GM23338 (cell line): ENCODE data around the gene NAALADL2. TPM values are rescaled to one million over a fixed set of nuclear protein-coding genes. Genes with fewer than 3 reads are reported as not detected.

ENCODE experiments used
- ATAC-seq: fragments of 200-7000 bp; cut with Tn5 transposase; 3 replicates; pipeline ENCODE4 v1.9.1; 2020
- DNase-seq: peaks from one replicate; pipeline ENCODE4 v3.0.0-alpha.2; 2015; ENCODE audit warnings: low spot score
- H2AFZ ChIP-seq: fragments of 200-600 bp; sonication (generic); 2 replicates; pipeline ENCODE4 v1.8.0; 2016; ENCODE audit warnings: antibody characterized with exemption, mild to moderate bottlenecking, moderate library complexity
- H3F3A ChIP-seq: fragments of 200-600 bp; sonication (generic); replicated peaks from 2 replicates; pipeline ENCODE4 v1.8.0; 2017; ENCODE audit warnings: antibody characterized with exemption, mixed run types, low read depth
- H3K27ac ChIP-seq: fragments of 200-600 bp; sonication (generic); 2 replicates; pipeline ENCODE4 v1.6.1; 2016; ENCODE audit warnings: low read depth
- H3K27me3 ChIP-seq: fragments of 200-600 bp; sonication (generic); 2 replicates; pipeline ENCODE4 v1.8.0; 2016; ENCODE audit warnings: mild to moderate bottlenecking, mixed run types, moderate library complexity; ENCODE audit not compliant: insufficient read depth
- H3K36me3 ChIP-seq: fragments of 200-600 bp; sonication (generic); 2 replicates; pipeline ENCODE4 v1.8.0; 2016; ENCODE audit warnings: mild to moderate bottlenecking; ENCODE audit not compliant: insufficient read depth
- H3K4me1 ChIP-seq: fragments of 200-600 bp; sonication (generic); 2 replicates; pipeline ENCODE4 v1.8.0; 2016; ENCODE audit warnings: mild to moderate bottlenecking, moderate library complexity; ENCODE audit not compliant: insufficient read depth
- H3K4me2 ChIP-seq: fragments of 200-600 bp; sonication (generic); 2 replicates; pipeline ENCODE4 v1.7.1; 2017; ENCODE audit warnings: mixed run types
- H3K4me3 ChIP-seq: fragments of 200-600 bp; sonication (generic); 2 replicates; pipeline ENCODE4 v1.6.1; 2016; ENCODE audit warnings: mixed run types
- H3K79me2 ChIP-seq: fragments of 200-600 bp; sonication (generic); replicated peaks from 2 replicates; pipeline ENCODE4 v1.8.0; 2017; ENCODE audit warnings: mild to moderate bottlenecking; ENCODE audit not compliant: insufficient read depth
- H3K9me2 ChIP-seq: fragments of 200-600 bp; sonication (generic); 2 replicates; pipeline ENCODE4 v1.8.0; 2017; ENCODE audit not compliant: insufficient read depth
- H4K20me1 ChIP-seq: fragments of 200-600 bp; sonication (generic); replicated peaks from 2 replicates; pipeline ENCODE4 v1.8.0; 2017; ENCODE audit warnings: mild to moderate bottlenecking; ENCODE audit not compliant: insufficient read depth
- H3K27ac Mint-ChIP-seq: 2 replicates; pipeline ENCODE4 v1.8.0; 2020; ENCODE audit warnings: inconsistent platforms, mild to moderate bottlenecking, moderate library complexity, mixed read lengths
- H3K27me3 Mint-ChIP-seq: 3 replicates; pipeline ENCODE4 v1.8.0; 2022; ENCODE audit warnings: low read depth, mild to moderate bottlenecking, moderate library complexity, mixed read lengths, inconsistent platforms; ENCODE audit not compliant: insufficient read depth, poor library complexity
- H3K36me3 Mint-ChIP-seq: 3 replicates; pipeline ENCODE4 v1.8.0; 2021; ENCODE audit warnings: low read depth, mild to moderate bottlenecking, inconsistent platforms, moderate library complexity, mixed read lengths
- H3K4me1 Mint-ChIP-seq: 3 replicates; pipeline ENCODE4 v1.8.0; 2020; ENCODE audit warnings: mild to moderate bottlenecking, inconsistent platforms, mixed read lengths
- H3K4me3 Mint-ChIP-seq: 3 replicates; pipeline ENCODE4 v1.8.0; 2021; ENCODE audit warnings: moderate library complexity, mild to moderate bottlenecking, inconsistent platforms, mixed read lengths
- H3K9me3 Mint-ChIP-seq: 3 replicates; pipeline ENCODE4 v1.8.0; 2020; ENCODE audit warnings: moderate library complexity, mild to moderate bottlenecking, inconsistent platforms, mixed read lengths
- ZNF331 ChIP-seq: fragments of 250-450 bp; sonication (Bioruptor Pico); IDR thresholded peaks from 2 replicates; pipeline ENCODE4 v1.5.0; 2020; ENCODE audit warnings: low read depth, mild to moderate bottlenecking, moderate library complexity
- polyA plus RNA-seq: library from polyadenylated mRNA; unstranded; fragments of >200 nt; fragmentation: Nextera tagmentation; extraction: Ambion mirVana; gene quantifications from 2 replicates; pipeline ENCODE4 v1.2.1, GENCODE V29; 2016
- total RNA-seq: library from RNA; depleted of rRNA; stranded (reverse); fragments of >200 nt; shearing (Covaris generic); gene quantifications from 2 replicates; pipeline ENCODE4 v1.2.3, GENCODE V29; 2014
- TF ChIP-seq, protein P1 (sequence below), 2 experiments: fragments of 200-600 bp in 1 of 2; sonication (generic) in 1 of 2; conservative IDR thresholded peaks; 2 replicates each; pipeline versions ENCODE4 v1.5.1 to v1.6.1; 2016 to 2017; ENCODE audit warnings: antibody characterized with exemption in 2 of 2, low read depth in 2 of 2, mild to moderate bottlenecking in 2 of 2, moderate library complexity in 1 of 2
- TF ChIP-seq, protein P2 (sequence below): fragments of 250-450 bp; sonication (Bioruptor Pico); IDR thresholded peaks from 2 replicates; pipeline ENCODE4 v1.5.0; 2020; ENCODE audit warnings: mild to moderate bottlenecking, moderate library complexity

NAALADL2 gene
- total and polyA plus RNA-seq, 2 experiments from 2014 or later, result 1.6 to 2.6 TPM

DNA sequence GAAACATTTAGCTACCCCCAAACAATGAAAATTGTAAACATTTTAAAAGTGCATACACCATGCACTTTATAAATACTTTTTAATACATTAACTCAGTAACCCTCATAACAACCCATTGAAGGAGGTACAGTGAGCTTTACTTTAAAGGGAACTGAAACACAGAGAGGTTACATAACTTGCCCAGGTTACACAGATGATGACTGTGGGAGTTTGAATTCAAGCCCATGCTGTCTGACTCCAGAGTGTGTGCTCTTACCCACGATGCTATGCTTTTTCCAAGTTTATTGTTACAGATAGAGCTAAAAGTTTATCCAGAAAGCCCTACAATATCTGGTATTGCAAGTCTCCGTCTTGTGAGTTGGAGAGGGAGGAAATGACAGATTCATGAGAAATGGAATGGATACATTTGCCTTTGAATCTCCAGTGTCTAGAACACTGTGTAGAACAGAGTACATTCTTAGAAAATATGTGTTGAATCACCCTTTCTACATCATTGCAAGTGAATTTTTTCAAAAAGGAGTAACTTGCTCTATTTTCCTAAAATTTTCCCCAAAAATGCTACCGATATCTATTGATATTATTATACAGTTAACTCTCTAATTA, 428.3 kb downstream of the NAALADL2 start (continued):
- TF ChIP-seq, protein P1, sequence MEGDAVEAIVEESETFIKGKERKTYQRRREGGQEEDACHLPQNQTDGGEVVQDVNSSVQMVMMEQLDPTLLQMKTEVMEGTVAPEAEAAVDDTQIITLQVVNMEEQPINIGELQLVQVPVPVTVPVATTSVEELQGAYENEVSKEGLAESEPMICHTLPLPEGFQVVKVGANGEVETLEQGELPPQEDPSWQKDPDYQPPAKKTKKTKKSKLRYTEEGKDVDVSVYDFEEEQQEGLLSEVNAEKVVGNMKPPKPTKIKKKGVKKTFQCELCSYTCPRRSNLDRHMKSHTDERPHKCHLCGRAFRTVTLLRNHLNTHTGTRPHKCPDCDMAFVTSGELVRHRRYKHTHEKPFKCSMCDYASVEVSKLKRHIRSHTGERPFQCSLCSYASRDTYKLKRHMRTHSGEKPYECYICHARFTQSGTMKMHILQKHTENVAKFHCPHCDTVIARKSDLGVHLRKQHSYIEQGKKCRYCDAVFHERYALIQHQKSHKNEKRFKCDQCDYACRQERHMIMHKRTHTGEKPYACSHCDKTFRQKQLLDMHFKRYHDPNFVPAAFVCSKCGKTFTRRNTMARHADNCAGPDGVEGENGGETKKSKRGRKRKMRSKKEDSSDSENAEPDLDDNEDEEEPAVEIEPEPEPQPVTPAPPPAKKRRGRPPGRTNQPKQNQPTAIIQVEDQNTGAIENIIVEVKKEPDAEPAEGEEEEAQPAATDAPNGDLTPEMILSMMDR (conservative IDR thresholded peaks at IDR 0.05; ENCODE audit: low read depth in 2 of 2), result no peak
- TF ChIP-seq ZNF331 (CRISPR knock-in tag), result no peak
- TF ChIP-seq, protein P2, sequence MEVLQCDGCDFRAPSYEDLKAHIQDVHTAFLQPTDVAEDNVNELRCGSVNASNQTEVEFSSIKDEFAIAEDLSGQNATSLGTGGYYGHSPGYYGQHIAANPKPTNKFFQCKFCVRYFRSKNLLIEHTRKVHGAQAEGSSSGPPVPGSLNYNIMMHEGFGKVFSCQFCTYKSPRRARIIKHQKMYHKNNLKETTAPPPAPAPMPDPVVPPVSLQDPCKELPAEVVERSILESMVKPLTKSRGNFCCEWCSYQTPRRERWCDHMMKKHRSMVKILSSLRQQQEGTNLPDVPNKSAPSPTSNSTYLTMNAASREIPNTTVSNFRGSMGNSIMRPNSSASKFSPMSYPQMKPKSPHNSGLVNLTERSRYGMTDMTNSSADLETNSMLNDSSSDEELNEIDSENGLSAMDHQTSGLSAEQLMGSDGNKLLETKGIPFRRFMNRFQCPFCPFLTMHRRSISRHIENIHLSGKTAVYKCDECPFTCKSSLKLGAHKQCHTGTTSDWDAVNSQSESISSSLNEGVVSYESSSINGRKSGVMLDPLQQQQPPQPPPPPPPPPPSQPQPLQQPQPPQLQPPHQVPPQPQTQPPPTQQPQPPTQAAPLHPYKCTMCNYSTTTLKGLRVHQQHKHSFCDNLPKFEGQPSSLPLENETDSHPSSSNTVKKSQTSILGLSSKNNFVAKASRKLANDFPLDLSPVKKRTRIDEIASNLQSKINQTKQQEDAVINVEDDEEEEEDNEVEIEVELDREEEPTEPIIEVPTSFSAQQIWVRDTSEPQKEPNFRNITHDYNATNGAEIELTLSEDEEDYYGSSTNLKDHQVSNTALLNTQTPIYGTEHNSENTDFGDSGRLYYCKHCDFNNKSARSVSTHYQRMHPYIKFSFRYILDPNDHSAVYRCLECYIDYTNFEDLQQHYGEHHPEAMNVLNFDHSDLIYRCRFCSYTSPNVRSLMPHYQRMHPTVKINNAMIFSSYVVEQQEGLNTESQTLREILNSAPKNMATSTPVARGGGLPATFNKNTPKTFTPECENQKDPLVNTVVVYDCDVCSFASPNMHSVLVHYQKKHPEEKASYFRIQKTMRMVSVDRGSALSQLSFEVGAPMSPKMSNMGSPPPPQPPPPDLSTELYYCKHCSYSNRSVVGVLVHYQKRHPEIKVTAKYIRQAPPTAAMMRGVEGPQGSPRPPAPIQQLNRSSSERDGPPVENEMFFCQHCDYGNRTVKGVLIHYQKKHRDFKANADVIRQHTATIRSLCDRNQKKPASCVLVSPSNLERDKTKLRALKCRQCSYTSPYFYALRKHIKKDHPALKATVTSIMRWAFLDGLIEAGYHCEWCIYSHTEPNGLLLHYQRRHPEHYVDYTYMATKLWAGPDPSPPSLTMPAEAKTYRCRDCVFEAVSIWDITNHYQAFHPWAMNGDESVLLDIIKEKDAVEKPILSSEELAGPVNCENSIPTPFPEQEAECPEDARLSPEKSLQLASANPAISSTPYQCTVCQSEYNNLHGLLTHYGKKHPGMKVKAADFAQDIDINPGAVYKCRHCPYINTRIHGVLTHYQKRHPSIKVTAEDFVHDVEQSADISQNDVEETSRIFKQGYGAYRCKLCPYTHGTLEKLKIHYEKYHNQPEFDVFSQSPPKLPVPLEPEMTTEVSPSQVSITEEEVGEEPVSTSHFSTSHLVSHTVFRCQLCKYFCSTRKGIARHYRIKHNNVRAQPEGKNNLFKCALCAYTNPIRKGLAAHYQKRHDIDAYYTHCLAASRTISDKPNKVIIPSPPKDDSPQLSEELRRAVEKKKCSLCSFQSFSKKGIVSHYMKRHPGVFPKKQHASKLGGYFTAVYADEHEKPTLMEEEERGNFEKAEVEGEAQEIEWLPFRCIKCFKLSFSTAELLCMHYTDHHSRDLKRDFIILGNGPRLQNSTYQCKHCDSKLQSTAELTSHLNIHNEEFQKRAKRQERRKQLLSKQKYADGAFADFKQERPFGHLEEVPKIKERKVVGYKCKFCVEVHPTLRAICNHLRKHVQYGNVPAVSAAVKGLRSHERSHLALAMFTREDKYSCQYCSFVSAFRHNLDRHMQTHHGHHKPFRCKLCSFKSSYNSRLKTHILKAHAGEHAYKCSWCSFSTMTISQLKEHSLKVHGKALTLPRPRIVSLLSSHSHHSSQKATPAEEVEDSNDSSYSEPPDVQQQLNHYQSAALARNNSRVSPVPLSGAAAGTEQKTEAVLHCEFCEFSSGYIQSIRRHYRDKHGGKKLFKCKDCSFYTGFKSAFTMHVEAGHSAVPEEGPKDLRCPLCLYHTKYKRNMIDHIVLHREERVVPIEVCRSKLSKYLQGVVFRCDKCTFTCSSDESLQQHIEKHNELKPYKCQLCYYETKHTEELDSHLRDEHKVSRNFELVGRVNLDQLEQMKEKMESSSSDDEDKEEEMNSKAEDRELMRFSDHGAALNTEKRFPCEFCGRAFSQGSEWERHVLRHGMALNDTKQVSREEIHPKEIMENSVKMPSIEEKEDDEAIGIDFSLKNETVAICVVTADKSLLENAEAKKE (CRISPR knock-in tag), result no peak

DNA sequence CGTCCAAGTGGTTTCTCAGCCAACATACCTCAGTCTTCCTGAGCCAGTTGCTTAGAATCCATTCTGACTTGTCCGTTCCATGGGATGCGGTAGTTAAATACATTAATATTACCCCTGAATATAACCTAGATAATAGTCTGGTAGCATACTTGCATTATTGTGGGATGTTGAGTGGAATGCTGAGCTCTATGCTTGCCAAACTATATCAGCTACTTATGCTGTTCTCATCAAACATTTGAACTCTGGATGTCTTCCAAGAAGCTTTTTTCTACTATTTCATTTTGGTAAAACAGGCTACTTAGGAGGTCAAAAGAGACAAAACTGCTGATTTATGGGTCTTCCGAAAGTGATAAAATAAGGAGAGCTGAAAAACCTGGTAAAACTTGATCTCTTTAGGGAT, 429.5 kb downstream of the NAALADL2 start:
- H3K9me2 ChIP-seq, result no peaks in the 10 kb centered on the region
- H2AFZ ChIP-seq, result no peak overlapping the region
- no peaks in the 10 kb centered on the region for H3K4me1 Mint-ChIP-seq
- no peak overlapping the region for H3K27ac Mint-ChIP-seq
- H3K27me3 Mint-ChIP-seq, result no peaks in the 10 kb centered on the region
- no peak overlapping the region for H3K4me3 ChIP-seq
- H3F3A ChIP-seq, result no peaks in the 10 kb centered on the region
- ATAC-seq (no peak), DNase-seq (no peak)
- H4K20me1 ChIP-seq, result no peaks in the 10 kb centered on the region
- no peak overlapping the region for H3K4me3 Mint-ChIP-seq
- H3K9me3 Mint-ChIP-seq, result no peaks in the 10 kb centered on the region
- no peak overlapping the region for H3K27ac ChIP-seq
- no peak overlapping the region for H3K4me2 ChIP-seq
- no peaks in the 10 kb centered on the region for H3K36me3 ChIP-seq
- no peaks in the 10 kb centered on the region for H3K27me3 ChIP-seq
- no peaks in the 10 kb centered on the region for H3K79me2 ChIP-seq
- no peaks in the 10 kb centered on the region for H3K4me1 ChIP-seq
- H3K36me3 Mint-ChIP-seq, result no peaks in the 10 kb centered on the region
- TF ChIP-seq, protein P2 (CRISPR knock-in tag), result no peak
- TF ChIP-seq, protein P1 (conservative IDR thresholded peaks at IDR 0.05; ENCODE audit: low read depth in 2 of 2), result no peak
- TF ChIP-seq ZNF331 (CRISPR knock-in tag), result no peak
